Activated CD4-positive, CD25-positive, alpha-beta regulatory T cell (primary cell): ENCODE data around the gene LRWD1.
"Not testable (repeated sequence)": the region's sequence is repeated elsewhere in the genome, so short reads cannot be mapped to it uniquely, and the experiment has no call there.

Experiments
- DNase-seq, 4 experiments: peaks; one replicate each; lab custom pipeline; 2025; lab: John Stamatoyannopoulos, UW

The LRWD1 gene

DNA sequence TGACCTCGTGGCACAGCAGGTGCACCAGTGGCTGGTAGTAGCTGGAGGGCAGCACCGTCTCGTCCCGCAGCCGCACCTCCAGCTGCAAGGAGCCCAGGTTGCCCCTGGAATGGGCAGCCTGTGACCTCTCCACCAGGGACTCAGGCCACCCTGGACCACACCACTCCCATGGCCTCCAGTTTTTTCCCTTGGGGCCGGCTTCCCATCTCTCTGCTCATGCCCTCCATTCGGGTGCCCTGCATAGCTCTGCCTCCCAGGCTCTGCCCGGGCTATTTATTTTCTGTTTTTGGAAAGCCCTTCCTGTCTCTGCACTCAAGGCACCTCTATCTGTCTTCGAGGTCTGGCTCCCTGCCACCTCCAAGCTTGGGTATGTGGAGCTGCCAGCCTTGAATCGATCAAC is 32.1 kb downstream of the LRWD1 start:
- not testable (repeated sequence) for DNase-seq

DNA sequence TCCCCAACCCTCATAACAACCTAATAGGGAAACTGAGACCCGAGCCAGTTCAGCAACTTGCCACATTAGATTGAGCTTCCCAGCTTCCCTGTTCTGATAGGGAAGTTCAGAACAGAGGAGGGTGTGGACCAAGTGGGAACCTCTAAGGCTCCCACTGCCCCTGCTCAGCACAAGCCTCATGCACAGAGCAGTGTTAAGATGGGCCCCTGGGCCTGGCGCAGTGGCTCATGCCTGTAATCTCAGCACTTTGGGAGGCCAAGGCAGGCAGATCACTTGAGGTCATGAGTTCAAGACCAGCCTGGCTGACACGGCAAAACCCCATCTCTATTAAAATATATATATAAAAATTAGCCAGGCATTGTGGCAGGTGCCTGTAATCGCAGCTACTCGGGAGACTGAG is 32.5 kb downstream of the LRWD1 start:
- not testable (repeated sequence) for DNase-seq

DNA sequence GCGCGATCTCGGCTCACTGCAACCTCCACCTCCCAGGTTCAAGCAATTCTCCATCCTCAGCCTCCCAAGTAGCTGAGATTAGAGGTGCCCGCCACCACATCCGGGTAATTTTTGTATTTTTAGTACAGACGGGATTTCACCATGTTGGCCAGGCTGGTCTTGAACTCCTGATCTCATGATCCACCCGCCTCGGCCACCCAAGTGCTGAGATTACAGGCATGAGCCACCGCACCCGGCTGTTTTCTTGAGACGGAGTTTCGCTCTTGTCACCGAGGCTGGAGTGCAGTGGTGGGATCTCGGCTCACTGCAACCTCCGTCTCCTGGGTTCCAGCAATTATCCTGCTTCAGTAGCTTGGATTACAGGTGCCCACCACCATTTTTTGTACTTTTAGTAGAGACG is 33.5 kb downstream of the LRWD1 start:
- DNase-seq, result not testable (repeated sequence)

DNA sequence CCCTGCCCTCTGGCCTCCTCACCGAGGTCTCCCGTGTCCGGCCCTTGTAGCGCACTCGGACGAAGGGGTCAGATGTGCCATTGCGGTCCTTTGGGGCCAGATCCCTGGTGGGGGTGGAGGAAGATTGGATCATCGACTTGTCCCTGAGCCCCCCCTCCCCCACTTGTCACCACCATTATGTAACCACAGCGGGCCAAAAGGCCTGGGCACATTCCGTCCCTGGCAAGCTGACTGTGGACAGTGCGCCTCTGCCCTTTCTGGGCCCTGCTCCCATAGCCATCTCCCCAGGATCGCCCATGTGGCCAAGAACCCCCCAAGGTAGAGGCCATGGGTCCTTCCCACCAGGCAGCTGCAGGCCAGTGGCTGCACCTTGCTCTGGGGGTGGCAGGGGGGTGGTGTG is 38.4 kb downstream of the LRWD1 start:
- DNase-seq, result not testable (repeated sequence)

DNA sequence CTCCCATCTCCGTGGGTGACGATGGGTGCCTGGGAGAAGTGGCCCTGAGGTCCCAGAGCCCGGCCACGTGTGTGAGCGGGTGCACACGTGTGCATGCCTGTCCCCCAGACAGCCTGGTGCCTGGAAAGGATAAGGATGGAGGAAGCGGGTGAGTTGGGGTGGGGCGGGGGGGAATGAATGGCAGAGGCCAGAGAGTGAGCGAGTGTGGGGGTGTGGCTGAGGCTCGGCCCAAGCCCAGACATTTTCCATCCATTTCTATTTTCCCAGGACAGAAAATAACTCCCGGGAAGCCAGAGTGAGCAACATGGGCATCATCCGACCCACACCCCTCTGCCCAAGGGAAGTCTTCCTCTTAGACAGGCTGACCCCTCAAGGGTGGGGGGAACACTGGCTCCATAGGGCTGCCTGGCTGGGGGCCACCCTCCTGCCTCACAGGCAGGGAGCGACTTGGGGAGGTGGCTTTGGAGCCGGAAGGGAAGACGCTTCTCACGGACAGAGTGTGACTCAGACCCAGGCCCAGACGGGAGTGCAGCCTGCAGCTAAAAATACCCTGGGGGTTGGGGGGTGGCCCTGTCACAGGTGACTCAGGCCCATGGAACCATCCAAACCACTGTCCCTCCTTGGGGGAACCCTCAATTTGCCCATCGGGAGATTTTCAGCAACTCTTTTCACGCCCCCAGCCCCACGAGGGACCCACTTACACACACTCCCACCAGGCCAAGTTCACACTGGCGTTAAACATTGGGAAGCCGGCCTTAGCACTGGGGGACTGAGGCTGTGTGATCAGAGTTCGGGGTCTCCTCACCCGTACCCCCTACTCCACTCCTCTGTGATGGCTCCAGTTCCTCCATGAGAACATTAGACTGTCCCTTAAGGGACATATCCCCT is 40.8 kb downstream of the LRWD1 start:
- not testable (repeated sequence) for DNase-seq

DNA sequence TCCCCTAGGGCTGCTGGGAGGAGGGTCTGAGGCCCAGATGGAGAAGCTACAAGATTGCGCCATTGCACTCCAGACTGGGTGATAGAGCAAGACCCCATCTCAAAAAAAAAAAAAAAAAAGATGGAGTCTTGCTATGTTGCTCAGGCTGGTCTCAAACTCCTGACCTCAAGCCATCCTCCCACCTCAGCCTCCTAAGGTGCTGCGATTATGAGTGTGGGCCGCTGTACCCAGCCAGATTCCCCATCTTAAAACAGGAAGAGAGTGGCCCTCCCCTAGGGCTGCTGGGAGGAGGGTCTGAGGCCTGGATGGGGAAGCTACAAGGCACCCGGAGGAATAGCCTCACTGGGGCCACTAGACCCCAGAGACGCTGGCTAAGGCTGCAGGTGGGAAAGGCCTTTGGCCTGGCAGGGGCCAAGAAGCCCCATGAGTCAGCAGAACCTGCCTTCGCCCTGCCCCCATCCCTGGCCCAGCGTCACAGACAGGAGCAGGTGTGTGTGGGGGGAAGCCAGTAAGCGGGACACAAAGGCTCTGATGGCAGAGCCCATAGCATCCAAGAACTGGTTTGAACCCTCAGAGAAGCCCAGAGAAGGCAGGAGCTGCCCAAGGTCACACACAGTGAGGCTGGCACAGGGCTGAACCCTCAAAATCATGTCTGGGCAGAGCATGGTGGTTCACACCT is 42.8 kb downstream of the LRWD1 start:
- not testable (repeated sequence) for DNase-seq

DNA sequence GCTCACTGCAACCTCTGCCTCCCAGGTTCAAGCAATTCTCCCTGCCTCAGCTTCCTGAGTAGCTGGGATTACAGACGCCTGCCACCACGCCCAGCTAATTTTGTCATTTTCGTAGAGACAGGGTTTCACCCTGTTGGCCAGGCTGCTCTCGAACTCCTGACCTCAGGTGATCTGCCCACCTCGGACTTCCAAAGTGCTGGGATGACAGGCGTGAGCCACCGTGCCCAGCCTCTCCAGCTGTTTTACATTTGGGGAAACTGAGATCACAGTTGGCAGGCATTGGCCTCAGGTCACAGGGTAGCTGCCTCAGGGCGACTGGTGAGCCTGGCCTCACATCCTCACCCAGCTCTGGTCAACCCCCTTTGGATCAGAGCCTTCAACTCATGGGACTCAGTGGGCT is 45.8 kb downstream of the LRWD1 start:
- DNase-seq, result not testable (repeated sequence)

DNA sequence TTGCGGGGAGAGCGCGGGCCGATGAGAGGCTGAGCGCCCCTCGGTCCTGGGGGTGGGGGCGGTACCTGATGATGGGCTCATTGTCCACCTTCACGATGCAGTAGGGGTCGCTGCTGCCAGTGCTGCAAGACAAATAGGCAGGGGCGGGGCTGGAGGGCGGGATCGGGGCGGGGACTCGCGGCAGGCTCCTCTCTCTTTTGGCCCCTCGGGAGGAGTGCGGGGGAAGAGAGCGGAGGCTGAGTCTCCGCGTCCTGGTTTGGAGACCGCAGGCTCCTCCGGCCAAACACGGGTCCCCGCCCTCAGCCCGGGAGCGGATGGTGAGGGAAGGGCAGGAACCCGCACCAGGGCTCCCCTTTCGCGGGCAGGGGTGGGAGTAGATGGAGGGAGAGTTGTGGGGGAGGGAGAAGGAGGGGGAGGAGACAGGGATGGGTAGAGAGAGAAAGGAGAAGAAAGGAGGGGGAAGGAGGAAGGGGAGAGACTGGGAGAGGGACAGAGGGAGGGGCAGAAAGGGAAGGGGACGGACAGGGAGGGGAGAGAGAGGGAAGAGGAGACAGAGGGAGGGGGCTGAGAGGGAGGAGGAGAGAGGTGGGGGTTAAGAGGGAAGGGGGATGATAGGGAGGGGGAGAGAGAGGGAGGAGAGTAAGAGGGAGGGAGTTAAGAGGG is 47.2 kb downstream of the LRWD1 start:
- not testable (repeated sequence) for DNase-seq

DNA sequence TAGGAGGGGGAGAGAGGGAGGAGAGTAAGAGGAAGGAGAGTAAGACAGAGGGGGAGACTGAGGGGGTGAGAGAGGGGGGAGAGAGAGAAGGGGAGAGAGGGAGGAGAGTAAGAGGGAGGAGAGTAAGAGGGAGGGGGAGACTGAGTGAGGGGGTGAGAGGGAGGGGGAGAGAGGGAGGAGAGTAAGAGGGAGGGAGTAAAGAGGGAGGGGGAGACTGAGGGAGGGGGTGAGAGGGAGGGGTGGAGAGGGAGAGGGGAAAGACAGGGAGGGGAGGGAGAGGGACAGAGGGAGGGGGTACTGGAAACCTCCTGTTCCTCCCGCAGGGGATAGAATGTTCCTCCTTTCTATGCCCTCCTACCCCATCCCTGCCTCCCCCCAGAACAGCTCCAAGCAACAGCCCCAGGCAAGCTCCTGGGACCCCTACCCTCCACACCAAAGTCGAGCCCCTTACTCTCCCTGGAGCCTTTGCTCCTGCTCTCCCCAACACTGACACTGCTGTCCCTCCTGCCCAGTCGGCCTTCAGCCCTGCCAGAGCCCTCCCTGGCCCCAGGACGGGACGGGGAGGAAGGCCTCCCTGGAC is 47.9 kb downstream of the LRWD1 start:
- not testable (repeated sequence) for DNase-seq

DNA sequence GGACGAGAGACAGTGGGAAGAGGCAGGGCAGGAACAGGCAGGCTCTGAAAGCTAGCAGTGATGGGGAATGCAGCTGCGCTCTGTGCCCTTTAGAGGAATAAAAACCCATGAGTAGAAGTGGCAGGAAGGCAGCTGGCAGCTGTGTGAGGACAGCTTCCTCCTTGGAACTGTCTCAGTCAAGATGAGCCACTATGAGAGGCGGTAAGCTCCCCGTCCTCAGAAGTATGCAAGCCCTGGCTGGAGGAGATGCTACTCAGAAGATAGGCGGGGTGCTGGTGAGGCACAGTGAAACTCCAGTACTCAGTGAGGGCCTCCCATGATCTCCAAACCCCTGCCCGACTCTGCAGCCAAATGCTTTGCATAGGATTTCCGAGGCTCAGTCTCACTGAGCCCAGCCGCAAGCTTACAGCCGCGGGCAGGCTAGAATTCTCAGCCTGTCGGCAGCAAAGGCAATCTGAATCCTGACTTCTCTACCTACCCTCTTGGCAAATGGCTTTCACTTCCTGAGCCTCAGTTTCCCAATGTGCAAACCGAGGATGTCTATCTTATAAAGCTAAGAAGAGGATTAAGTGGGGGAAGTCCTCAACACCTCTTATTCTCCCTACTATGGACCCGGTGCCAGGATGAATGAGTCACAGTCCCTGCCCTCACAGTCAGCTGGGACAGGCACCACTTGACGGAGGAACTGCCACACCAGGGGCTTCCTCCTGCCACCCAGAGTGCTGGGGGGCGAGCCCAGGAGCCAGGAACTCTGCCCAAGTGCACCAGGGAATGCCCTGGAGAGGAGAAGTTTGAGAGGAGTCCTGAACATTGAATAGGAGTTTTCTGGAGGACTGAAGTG is 50.3 kb downstream of the LRWD1 start:
- DNase-seq, result not testable (repeated sequence)

DNA sequence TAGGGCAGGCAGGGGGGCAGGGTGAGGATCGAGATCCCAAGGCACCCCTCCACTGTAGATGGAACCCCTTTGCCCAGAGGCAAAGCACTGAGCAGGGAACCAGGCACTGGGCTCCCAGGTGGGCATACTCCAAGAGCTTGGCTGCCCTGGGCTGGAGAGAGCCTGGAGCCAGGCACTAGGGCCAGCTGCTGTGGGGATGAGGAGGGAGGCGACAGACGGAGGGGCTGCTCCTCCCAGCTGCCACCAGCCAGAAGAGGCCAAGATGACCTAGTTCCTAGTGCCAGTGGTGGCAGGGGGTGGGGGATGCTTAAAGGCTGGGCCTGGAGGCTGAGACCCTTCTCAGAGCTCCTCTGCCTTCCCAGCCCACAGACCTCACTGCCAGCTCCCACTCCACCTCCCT is 51.1 kb downstream of the LRWD1 start:
- DNase-seq, result not testable (repeated sequence)

DNA sequence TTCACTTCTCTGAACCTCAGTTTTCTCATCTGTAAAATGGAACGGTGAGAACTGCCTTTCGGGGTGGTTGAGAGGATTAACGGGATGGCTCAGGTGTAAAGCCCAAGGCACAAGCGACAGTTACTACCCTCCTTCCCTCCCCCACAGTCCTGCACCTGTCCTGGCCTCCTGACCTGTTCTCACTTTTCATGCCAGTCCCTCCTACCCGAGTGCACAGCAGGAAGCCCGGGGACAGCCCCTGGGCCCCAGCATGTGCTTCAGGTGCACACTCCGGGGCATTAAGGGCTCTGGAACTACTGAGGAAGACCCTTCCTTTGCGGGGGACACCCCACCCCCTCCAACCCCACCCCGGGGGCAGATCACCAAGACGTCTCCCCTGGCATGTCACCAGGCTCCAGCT is 52.2 kb downstream of the LRWD1 start:
- not testable (repeated sequence) for DNase-seq

DNA sequence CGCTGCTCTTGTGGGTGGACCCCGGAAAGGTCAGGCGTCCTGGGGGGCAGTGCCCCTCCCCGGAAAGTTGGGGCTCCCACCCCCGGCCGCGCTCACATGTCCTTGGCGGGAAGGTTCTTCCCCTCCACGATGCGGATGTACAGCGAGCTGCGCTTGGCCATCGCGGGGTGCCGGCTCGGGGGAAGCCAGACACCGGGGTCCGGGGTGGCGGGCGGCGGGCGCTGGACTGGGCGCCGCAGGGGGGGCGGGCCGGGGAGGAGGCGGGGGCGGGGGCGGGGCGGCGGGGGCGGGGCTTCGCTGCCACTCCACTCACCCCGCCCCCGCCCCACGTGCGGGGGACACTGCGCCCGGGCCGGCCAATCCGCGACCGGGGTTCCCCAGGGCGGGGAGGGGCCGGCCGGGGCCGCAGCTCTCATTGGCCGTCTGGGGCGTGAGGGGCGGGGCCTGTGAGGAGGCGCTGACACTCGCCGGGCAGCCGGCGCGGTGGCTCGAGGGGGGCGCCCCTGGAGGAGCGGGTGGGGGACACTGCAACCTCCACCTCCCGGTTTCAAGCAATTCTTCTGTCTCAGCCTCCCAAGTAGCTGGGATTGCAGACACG is 52.9 kb downstream of the LRWD1 start, which contains the start of gene RASA4B:
Gene RASA4B (minus strand): TSS at position 228 of the 598 bp plus-strand sequence. CDS start 67 bp downstream, at position 161.
- DNase-seq, result not testable (repeated sequence)

DNA sequence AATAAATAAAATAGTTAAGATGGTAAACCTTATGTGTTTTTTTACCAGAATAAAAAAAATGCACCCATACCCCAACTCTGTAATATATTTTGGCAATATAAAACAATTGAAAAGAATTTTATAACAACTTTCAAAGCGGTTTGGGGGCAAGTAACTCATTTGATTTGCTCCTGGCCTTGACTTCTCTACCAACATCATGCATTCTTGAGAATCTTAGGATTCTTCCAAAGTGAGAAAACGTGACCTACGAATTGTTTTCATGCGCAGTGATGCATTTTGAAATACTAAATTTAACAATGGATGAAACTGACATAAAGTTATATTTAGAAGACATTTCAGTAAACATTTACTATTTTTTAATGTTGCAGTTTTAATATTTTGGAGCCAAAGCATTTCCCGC is 56.0 kb downstream of the LRWD1 start:
- not testable (repeated sequence) for DNase-seq
